Measurements from ENCODE around the gene PDLIM1.

DNA sequence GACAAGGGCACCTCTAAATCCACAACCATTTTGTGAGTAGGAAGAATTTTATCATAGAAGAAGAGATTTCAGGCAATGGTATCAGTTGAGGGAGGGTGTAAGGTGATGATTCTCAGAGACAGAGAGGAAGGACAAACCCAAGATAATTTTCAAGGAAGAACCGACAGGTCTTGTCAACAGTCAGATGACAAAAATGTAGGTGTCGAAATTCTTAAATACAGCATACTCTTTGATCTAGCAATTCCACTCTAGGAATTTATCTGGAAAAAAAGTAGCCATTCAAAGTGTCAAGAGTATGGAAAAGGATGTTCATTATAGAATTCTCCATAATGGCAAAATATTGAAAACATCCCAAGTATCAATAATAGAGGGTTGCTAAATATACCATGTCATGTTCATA, 14.2 kb upstream of the PDLIM1 start:
- TF ChIP-seq POLR2A (IDR thresholded peaks at IDR 0.05; ENCODE audit: extremely low read depth, insufficient read length): no peak
- TF ChIP-seq MYC (IDR thresholded peaks at IDR 0.05; ENCODE audit: low read depth, low read length): no peak
- TF ChIP-seq, protein P1, sequence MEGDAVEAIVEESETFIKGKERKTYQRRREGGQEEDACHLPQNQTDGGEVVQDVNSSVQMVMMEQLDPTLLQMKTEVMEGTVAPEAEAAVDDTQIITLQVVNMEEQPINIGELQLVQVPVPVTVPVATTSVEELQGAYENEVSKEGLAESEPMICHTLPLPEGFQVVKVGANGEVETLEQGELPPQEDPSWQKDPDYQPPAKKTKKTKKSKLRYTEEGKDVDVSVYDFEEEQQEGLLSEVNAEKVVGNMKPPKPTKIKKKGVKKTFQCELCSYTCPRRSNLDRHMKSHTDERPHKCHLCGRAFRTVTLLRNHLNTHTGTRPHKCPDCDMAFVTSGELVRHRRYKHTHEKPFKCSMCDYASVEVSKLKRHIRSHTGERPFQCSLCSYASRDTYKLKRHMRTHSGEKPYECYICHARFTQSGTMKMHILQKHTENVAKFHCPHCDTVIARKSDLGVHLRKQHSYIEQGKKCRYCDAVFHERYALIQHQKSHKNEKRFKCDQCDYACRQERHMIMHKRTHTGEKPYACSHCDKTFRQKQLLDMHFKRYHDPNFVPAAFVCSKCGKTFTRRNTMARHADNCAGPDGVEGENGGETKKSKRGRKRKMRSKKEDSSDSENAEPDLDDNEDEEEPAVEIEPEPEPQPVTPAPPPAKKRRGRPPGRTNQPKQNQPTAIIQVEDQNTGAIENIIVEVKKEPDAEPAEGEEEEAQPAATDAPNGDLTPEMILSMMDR (IDR thresholded peaks at IDR 0.05; ENCODE audit: low read depth, low read length): no peak
- TF ChIP-seq MAX (IDR thresholded peaks at IDR 0.05; ENCODE audit: low read depth, low read length): no peak
